ENCODE results near the gene PKDREJ.
"Not testable (repeated sequence)": the region's sequence is repeated elsewhere in the genome, so short reads cannot be mapped to it uniquely, and the experiment has no call there.

PKDREJ gene, protein sequence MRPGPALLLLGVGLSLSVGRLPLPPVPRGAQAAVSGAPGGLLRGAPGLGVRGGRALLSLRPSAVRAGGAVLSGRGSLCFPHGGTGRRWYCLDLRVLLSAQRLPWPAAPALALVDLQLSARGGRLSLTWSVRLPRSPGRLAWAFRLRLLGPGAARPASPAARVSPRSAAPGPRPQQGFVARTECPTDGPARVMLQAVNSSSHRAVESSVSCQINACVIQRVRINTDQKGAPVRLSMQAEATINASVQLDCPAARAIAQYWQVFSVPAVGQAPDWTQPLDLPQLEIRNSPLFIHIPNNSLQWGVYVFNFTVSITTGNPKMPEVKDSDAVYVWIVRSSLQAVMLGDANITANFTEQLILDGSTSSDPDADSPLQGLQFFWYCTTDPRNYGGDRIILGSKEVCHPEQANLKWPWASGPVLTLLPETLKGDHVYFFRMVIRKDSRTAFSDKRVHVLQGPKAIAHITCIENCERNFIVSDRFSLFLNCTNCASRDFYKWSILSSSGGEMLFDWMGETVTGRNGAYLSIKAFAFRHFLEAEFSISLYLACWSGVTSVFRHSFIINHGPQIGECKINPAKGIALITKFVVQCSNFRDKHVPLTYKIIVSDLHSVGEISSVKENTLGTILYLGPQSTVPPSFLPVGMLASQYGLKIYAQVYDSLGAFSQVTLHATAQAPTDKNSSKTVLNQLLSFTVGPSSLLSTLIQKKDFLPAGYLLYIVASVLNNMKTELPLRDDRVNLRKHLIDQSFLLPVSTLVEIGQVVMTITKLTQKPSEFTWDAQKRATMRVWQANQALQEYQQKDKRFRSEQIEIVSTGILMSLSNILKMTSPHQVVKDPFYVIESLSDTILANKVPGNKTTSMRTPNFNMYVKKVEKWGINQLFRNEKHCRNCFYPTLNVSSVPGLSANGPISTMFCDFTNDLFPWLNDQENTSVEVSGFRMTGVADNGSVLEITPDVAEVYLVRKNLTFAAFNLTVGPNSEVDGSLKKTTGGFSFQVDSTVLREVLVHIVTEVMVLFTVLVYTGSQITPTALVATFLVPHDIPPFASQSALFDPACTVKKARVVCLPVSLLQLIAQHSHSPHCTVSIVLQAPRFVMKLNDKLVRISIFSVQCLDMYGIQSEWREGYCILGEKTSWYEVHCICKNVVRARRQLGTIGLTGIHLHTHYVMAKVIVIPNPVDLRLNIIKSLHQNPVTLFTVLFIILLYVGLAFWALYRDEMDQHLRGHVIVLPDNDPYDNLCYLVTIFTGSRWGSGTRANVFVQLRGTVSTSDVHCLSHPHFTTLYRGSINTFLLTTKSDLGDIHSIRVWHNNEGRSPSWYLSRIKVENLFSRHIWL (N-terminal part only)

GRCh38 chr22:46263216-46263590, at the start of gene PKDREJ:
Gene PKDREJ (minus strand): TSS chr22:46263343. CDS start chr22:46263322, 21 bp downstream.
- no peak within 1 kb of the TSS for H3K4me3 ChIP-seq (ENCODE audit: low read length)
- DNase-seq (ENCODE audit: low read depth), result no peak
- TF ChIP-seq, protein P1, sequence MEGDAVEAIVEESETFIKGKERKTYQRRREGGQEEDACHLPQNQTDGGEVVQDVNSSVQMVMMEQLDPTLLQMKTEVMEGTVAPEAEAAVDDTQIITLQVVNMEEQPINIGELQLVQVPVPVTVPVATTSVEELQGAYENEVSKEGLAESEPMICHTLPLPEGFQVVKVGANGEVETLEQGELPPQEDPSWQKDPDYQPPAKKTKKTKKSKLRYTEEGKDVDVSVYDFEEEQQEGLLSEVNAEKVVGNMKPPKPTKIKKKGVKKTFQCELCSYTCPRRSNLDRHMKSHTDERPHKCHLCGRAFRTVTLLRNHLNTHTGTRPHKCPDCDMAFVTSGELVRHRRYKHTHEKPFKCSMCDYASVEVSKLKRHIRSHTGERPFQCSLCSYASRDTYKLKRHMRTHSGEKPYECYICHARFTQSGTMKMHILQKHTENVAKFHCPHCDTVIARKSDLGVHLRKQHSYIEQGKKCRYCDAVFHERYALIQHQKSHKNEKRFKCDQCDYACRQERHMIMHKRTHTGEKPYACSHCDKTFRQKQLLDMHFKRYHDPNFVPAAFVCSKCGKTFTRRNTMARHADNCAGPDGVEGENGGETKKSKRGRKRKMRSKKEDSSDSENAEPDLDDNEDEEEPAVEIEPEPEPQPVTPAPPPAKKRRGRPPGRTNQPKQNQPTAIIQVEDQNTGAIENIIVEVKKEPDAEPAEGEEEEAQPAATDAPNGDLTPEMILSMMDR (conservative IDR thresholded peaks at IDR 0.05; ENCODE audit: low read length), result no peak

DNA sequence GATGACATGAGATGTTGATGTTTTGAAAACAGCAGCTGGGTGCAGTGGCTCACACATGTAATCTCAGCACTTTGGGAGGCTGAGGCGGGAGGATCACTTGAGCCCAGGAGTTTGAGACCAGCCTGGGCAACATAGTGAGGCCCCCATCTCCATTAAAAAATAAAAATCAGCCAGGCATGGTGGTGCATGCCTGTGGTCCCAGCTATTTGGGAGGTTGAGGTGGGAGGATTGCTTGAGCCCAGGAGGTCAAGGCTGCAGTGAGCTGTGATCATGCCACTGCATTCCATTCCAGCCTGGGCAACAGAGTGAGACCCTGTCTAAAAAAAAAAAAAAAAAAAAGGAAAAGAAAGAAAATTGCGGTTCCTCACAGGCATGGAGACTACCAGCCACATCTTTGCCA, 49.7 kb upstream of the PKDREJ start:
- not testable (repeated sequence) for DNase-seq (ENCODE audit: low read depth); H3K4me3 ChIP-seq (ENCODE audit: low read length)

DNA sequence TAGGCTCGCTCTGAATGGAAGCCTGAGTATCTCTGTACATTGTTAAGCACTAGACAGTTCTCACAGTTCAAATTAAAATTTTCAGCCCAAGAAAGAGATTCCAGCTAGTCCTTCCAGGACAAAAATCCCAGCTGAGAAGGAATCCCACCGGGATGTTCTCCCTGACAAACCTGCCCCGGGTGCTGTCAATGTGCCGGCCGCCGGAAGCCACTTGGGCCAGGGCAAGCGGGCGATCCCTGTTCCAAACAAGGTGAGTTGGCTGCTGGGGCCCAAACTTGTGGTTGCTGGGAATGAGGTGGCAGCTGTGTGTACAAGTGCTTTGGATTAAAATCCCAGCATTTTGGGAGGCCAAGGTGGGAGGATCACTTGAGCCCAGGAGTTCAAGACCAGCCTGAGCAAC, 48.9 kb upstream of the PKDREJ start:
- TF ChIP-seq, protein P1 (conservative IDR thresholded peaks at IDR 0.05; ENCODE audit: low read length), result no peak
- no peak for DNase-seq (ENCODE audit: low read depth)
- H3K4me3 ChIP-seq (ENCODE audit: low read length), result no peak overlapping the region

- DNase-seq (ENCODE audit: low read depth), result no peak
- TF ChIP-seq, protein P1 (conservative IDR thresholded peaks at IDR 0.05; ENCODE audit: low read length), result no peak
- no peak overlapping the region for H3K4me3 ChIP-seq (ENCODE audit: low read length)
Observed at GRCh38 chr22:46309526-46310085, 46.5 kb upstream of the PKDREJ start.

GRCh38 chr22:46308283-46308988, 45.3 kb upstream of the PKDREJ start:
- TF ChIP-seq, protein P1 (conservative IDR thresholded peaks at IDR 0.05; ENCODE audit: low read length), result no peak
- no peak for DNase-seq (ENCODE audit: low read depth)
- no peak overlapping the region for H3K4me3 ChIP-seq (ENCODE audit: low read length)

- TF ChIP-seq, protein P1 (conservative IDR thresholded peaks at IDR 0.05; ENCODE audit: low read length), result no peak
- peak; percentile 33 for DNase-seq (ENCODE audit: low read depth)
Observed at GRCh38 chr22:46303347-46303965, 40.3 kb upstream of the PKDREJ start.

More at GRCh38 chr22:46303347-46303965, 40.3 kb upstream of the PKDREJ start:
- no peak overlapping the region for H3K4me3 ChIP-seq (ENCODE audit: low read length)
